Measurements from ENCODE around the gene BANP.
"Not testable (repeated sequence)": the region's sequence is repeated elsewhere in the genome, so short reads cannot be mapped to it uniquely, and the experiment has no call there.

- TF ChIP-seq, protein P1, sequence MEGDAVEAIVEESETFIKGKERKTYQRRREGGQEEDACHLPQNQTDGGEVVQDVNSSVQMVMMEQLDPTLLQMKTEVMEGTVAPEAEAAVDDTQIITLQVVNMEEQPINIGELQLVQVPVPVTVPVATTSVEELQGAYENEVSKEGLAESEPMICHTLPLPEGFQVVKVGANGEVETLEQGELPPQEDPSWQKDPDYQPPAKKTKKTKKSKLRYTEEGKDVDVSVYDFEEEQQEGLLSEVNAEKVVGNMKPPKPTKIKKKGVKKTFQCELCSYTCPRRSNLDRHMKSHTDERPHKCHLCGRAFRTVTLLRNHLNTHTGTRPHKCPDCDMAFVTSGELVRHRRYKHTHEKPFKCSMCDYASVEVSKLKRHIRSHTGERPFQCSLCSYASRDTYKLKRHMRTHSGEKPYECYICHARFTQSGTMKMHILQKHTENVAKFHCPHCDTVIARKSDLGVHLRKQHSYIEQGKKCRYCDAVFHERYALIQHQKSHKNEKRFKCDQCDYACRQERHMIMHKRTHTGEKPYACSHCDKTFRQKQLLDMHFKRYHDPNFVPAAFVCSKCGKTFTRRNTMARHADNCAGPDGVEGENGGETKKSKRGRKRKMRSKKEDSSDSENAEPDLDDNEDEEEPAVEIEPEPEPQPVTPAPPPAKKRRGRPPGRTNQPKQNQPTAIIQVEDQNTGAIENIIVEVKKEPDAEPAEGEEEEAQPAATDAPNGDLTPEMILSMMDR (IDR thresholded peaks at IDR 0.05), result not testable (repeated sequence)
- not testable (repeated sequence) for TF ChIP-seq EZH2 (IDR thresholded peaks at IDR 0.05)
These were observed 150.4 kb downstream of the BANP start for GRCh38 chr16:88101623-88102105.

Data from neural progenitor cell (in vitro differentiated cells).